GM21825 (cell line): ENCODE results near the gene OGDHL.
"Not testable (repeated sequence)": the region's sequence is repeated elsewhere in the genome, so short reads cannot be mapped to it uniquely, and the experiment has no call there.

Experiments
- ATAC-seq: cut with Tn5 transposase; IDR thresholded peaks from one replicate; pipeline ENCODE4 v1.9.1; 2021; ENCODE audit warnings: mild to moderate bottlenecking, moderate library complexity; ENCODE audit not compliant: unreplicated experiment

The OGDHL gene

DNA sequence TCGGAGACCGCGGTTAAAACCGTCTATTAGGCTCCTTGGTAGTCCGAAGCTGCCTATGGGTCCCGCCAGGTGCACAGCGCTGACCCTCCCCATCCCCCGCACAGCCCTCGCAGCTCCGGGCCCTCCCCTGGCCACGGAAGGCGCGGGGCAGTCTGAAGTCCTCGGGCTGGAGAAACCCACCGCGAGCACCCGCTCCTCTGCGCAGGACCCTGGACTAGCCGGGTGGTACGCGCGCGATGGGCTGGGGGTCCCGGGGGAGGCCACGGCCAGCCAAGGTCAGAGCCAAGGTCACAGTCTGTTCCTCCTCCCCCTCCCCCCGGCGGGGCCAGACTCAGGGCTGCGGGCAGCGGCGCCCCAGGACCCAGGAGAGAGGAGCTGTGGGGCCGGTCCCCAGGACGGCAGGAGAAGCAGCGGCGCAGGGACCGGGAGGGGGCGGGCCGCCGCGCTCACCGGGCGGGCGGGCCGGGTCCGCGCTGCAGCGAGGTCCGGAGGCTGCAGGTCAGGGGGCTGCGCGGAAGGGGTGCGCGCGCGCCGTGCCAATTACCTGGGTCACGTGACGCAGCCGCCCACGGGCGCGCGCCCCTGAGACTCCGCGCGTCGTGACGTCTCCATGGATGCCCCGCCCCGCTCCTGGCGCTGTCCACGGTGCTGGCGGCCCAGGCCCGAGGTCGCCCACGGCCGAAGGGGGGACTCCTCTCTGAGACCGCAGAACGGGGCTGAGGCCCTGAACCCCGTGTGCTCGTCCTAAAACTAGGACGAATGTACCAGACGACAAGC lies at the start of gene OGDHL:
TSS of gene OGDHL (minus strand) at position 535 of the 777 bp plus-strand sequence. CDS start 3,731 bp downstream, outside the sequence.
- ATAC-seq = peak; percentile 55

DNA sequence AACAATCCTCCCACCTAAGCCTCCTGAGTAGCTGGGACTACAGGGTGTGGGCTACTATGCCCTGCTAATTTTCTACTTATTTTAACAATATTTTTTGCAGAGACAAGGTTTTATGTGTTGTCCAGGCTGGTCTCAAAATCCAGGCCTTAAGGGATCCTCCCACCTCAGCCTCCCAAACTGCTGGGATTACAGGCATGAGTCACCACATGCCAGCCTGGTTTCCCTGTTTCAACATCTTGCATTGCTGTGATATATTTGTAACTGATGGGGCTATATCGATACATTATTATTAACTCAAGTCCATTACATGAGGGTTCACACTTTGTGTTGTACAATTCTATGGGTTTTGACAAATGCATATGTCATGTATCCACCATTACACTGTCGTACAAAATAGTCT lies 41.9 kb upstream of the OGDHL start:
- ATAC-seq = no peak

DNA sequence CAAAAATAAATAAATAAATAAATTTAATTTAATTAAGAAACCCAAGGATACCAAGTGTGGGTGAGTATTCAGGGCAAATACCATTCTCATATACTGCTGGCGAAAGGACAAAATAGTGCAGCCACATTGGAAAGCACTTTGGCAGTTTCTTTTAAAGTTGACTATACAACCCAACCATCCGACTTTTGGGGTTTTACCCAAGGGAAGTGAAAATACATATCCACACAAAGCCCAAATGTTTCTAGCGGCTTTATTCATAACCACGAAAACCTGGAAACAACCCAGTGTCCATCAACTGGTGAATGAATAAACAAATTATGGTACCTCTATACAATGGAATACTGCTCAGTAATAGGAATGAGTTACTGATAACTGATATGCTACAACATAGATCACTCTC lies 36.2 kb upstream of the OGDHL start:
- ATAC-seq = no peak

DNA sequence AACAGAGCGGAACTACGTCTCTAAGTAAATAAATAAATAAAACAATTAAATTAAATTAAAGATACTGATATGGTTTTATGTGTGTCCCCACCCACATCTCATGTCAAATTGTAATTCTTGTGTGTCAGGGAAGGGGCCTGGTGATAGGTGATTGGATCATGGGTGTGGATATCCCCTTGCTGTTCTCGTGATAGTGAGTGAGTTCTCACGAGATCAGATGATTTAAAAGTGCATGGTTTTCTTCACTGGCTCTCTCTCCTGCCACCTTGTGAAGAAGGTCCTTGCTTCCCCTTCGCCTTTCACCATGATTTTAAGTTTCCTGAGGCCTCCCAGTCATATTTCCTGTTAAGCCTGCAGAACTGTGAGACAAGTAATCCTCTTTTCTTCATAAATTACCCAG lies 29.0 kb upstream of the OGDHL start:
- ATAC-seq = no peak

DNA sequence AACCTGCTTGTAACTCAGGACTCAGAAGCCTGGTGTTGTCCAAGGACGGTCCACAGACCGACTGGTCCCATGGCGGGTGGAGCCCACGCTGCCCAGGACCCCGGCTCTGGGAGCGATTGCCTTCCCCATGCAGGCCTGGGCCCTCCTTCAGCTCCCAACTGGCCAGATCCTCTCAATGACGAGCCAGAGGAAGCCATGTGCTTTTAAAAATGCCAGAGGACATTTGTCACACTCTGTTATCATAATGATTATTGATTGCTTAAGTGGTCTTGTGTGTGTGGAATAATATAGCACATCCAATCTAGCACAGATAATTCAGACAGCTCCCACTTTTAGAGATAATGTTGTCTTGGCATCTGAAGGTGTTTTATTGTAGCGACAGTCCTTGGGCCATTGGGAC lies 22.6 kb upstream of the OGDHL start:
- ATAC-seq = no peak

DNA sequence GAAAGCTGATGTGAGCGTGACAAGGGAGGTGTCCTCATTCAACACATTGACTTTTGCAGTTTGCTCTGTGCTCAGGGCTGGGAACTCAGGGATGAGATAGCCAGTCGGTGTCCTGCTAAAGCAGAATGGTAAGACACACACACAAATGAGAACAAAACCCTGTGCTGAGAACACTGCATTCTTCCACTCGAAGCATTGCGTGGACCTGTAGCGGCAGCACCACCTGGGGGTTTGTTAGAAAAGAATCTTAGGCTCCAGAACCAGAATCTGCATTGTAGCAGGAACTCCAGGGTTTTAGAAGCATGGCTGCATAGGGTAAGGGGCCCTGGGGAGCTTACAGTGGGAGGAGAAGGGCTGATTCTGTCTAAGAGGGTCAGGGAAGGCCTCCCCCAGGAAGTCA lies 21.5 kb upstream of the OGDHL start:
- no peak for ATAC-seq

DNA sequence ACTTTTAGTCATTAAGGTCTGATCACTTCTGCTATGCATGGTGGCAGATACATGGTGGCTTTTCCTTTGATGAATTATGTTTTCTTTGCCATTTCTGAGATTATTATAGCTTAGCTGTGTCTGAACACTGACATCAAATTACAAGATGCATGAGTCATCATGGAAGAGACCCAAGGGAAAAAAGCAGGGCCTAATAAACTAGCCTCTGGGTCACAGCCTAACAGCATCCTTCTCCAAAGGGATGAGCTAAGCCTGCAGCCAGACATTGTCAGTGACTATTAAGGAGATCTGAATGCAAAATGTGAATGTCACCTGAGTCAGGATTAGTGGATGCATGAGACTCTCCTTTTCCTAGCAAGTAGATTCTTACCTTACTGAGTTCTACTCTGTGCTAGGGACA lies 19.1 kb upstream of the OGDHL start:
- no peak for ATAC-seq

DNA sequence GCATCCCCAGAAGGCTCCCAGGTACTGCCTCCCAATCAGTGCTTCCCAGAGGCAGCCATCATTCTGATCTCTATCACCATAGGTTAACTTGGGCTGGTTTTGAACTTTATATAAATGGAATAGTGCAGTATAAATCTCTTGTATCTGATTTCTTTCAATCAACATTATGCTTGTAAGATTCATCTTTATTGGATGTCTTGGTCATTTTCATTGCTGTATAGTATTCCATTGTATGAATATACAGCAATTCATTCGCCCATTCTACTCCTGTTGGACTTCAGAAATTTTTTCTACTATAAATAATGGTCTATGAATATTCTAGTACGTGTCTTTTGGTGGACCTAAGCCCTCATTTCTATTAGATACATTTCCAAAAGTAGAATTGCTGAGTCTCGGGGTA lies 16.1 kb upstream of the OGDHL start:
- no peak for ATAC-seq

DNA sequence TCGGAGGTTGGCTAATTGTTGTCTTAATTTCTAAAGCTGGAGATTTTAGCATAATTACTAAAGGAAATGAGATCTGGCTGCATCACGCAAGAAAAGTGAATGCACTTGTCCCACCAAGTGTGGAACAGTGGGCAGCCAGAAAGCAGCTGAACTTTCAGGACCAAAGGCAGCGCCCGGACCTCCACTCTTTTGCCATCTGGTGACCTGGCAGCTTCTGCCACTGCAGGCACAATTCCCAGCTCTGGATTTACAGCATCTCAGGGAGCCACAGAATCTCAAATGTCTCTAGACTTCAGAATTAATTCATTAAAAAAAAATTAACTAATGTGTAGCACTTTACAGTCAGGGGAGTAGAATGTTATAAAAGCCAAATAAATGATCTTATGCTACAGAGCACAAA lies 14.7 kb upstream of the OGDHL start:
- no peak for ATAC-seq

DNA sequence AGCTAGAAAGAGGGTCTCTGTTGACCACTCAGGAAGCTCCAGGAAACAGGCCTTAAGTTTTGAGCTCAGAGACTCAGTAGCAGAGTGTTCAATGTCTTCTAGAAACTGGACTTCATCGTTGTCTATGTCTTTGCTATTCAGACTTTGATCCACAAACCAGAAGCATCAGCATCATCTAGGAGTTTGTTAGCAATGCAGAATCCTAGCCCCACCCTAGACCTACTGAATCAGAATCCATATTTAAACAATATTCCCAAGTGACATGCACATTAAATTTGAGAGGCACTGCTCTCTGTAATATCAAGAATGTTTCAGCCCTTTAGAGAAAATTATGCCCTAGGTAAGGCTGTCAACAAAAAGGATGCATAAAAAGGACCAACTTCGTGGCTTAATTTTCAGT lies 12.9 kb upstream of the OGDHL start:
- no peak for ATAC-seq

DNA sequence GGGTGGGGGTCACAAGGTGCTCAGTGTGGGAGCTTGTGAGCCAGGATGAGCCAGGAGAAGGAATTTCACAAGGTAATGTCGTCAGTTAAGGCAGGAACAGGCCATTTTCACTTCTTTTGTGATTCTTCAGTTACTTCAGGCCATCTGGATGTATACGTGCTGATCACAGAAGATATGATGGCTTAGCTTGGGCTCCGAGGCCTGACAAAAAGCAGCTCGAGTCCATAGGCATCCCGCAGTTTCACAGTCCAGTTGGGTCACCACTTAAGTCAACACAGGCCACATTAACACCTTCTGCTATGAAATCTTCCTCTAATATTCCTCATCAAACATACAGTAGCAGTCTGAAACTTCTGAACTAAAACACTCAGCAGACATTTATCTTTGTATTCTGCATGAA lies 10.8 kb upstream of the OGDHL start:
- ATAC-seq = not testable (repeated sequence)

DNA sequence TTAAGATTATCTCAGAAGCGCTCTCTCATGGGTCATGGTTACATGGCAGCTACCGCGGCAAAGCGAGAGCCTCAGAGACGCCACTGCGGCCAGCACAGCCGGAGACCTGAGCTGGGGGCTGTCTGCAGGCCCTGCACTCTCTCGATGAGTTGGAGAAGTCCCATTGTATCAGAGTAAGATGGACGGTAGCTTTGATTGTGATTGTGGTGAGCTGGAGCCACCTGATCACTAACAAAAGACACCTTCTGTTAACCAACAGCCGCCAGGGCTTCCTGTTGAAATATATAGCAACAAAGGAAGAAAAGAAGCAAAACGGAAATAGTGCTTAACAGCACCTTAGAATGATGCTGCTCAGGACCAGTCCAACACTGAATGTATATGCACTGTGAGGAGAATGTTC lies 8.9 kb upstream of the OGDHL start:
- not testable (repeated sequence) for ATAC-seq

DNA sequence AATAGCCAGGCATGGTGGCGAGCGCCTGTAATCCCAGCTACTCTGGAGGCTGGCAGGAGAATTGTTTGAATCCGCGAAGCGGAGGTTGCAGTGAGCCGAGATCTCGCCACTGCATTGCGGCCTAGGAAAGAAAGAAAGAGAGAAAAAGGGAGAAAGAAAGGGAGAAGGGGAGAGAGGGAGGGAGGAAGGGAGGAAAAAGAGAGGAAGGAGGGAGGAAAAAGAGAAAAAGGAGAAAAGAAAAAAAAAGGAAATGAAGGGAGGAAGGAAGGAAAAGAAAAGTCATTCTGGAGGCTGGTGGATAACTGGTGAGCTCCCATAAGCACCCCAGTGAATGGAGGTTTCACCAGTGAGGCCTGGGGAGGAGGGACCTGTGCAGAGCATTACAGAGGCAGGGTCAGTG lies 7.6 kb upstream of the OGDHL start:
- ATAC-seq = no peak

DNA sequence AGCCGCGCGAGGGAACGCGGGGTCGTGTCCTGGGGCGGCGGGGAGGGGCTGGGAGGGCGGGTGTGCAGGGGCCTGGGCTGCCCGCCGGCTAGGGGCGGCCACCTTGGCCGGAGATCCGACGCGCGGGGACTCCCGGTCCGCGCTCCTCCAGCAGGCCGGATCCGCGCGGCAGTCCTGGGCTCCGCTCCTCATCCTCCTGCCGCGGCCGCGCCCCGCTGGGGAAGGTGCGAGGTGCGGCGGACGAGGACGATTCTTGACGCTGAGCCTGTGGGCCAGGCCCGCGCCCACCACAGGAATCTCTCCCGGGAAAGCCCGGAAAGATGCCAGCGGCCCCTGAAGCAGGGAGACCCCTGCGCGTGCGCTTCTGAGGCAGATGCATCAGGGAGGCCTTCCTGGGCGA lies 6.6 kb upstream of the OGDHL start:
- no peak for ATAC-seq

DNA sequence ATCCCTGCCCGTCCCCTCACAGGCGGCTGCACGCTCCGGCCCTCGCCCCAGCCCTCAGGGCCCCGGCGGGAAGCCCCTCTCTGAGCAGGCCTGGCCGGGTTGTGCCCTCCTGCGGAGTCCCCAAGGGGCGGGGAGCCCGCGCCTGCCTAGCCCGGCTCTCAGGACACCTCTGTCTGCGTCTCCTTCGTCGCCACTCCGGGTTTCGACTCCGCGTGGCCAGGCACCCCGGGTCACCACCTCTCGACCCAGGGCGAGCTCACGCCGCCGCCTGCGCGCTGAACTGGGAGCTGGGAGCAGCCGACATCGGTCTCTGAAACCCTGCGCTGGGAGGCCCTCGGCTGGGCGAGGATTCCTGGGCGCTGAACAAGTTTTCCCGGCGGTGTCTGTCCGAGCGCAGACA lies 6.2 kb upstream of the OGDHL start:
- ATAC-seq = no peak

DNA sequence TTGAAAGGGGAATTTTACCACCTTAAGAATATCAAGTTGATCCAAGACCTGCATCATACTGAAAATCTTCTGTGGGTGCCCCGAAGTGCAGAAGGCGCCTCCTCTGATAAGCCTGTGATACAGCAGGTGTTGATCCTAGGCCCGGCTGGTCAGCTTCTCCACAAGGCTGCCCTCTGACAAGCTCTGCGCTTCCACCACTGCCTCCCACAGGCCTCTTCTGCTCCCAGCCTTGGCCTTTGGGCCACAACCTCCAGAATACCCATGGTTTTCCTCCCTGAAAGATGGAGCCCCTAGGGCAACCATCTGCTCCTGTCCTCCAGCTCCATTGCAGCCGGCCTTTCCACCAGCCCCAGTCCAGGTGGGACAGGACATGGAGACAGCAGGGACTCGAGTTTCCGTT lies 5.6 kb upstream of the OGDHL start:
- ATAC-seq = no peak

DNA sequence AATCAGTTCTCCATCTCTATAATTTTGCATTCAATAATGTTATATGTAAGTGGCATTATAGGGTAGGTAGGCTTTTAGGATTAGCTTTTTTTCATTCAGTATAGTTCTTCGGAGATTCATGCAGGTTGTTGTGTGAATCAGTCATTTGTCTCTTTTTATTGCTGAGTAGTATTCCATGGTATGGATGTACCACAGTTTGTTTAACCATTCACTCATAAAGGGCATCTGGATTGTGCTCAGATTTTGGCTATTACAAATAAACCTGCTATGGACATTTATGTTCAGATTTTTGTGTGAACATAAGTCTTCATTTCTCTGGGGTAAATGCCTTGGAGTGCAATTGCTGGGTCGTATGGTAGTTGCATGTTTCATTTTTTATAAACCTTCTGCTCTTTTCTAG lies 4.4 kb upstream of the OGDHL start:
- ATAC-seq = no peak

DNA sequence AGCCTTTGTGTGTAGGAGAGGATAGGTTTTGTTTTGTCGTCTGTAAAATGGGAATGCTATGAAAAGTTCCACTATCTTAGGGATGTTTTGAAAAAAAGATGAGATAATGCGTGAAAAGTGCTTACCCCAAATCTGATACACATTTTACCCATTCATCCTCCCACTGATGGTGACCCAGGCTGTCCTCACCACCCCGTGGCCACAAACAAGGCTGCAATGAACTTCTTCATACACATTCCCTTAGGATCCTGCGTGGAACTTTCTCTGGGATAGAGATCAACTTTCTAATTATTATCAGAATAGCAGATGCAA lies 399 bp upstream of the OGDHL start:
- no peak for ATAC-seq

DNA sequence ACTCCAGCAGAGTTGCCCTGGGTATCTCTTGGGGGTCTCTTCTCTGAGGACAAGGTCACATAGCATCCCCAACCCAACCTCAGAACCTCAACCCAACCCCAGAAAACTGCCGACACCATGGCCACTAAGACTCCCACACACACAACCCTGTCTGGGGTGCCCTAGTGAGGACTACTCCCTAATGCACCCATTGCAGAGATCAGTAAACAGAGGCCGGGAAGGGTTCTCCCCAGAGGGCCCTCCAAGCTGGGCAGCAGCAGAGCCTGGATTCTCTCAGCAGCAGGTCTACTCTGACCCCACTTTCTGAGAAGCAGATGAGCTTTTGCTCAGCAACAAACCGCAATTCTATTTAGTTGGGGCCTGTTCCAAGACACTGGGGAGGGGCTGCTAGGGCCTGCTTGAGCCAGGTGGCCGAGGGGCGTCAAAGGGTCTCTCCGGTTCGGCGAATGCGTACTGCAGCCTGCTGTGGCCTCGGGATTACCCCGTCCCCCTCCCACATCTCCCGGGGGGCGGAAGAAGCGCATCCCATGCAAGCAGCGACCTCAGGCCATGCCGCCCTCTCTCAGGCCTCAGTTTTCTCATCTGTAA lies 828 bp downstream of the OGDHL start:
- ATAC-seq = no peak

DNA sequence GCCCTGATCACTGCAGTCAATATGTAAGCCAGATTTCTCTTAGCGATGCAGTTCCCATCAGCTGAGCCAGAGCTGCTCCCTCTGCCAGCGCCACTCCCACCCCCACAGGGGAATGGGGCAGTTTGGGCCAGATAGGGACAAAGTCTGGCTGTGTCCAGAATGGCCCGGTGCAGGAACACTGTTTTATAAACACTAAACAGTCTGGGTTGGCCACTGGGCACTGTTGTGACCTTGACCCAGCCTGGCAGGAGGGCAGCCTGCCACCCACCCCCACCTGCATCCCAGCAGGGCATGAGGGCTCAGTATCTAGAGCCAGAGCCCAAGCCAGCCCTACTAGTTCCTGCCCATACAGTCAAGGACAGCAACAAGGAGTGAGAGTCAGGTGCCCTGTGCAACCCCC lies 1.3 kb downstream of the OGDHL start:
- no peak for ATAC-seq

DNA sequence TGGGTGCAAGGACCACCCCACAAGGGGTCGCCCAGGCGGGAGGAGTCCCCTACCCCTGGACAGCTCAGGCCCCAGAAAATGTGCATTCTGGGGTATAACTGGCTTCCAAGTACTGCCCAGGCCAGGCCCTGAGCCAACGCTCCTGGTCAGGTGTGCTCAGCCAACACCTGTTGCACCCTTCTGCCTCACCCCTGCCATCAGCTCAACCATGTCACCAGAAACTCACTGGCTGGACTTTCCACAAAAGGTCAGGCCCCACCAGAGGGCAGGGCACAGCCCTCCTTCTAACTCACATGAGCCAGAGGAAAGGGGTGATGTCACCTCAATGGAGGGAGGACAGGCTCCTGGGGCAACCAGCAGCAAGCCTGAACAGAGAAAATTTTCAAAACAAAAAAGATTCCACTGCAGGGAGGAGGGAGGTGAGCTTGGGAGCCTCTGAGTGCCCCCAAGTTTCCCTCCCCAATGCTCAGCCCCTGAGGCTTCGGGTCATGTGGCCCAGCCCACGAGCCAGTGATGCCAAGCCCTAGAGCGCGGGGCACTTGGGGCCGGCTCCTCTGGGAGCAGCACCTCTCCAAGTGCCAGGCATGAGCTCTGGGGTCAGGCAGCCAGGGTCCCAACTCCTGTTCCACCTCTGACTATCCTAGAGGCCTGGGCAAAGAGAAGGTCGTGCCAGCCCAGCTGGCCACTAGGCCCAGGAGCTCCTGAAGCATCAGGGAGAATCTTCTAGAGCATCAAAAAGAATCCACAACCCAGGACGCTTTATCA lies 2.2 kb downstream of the OGDHL start:
- no peak for ATAC-seq

DNA sequence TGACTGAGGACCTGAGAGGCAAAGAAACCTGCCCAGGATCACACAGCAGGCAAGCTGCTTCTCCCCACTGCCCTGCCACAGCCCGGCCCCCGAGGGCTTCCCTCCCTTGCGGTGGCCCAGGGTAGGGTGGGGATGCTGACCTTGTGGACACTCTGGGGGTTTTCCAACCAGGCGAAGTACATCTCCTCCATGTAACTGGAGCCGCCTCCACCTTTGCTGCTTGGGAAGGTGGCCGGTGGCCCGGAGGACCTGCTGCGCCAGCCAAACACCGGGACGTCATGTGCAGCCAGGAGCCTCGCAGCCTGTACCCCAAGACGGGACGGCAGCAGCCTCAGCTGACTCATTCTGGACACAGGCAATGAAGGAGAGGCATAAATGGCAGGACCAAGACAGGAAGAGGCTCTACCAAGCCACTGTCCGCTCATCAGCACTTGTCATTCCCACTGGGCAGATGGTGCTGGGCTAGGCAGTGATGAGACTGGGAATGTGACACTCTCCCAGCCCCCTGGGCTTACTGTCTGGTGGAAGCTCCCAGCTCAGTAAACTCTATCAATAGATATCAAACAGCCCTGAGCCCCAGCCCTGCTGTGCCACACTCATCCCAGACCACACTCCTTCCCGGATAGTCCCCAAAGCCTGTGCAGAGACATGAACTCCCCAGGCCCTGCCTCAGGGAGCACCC lies 3.7 kb downstream of the OGDHL start:
- no peak for ATAC-seq
